HG02981 (cell line): ENCODE measurements around the gene PDK1.
A peak's percentile ranks its signal among the peaks of the same experiment; 100 is the strongest.
"Not testable (repeated sequence)": the region's sequence is repeated elsewhere in the genome, so short reads cannot be mapped to it uniquely, and the experiment has no call there.

Experiments used
- ATAC-seq: cut with Tn5 transposase; IDR thresholded peaks from one replicate; pipeline ENCODE4 v1.9.1; 2021; ENCODE audit warnings: mild to moderate bottlenecking, moderate library complexity; ENCODE audit not compliant: unreplicated experiment

The PDK1 gene

GRCh38 chr2:172551271-172551670, 4.6 kb upstream of the PDK1 start:
- no peak for ATAC-seq

- ATAC-seq = no peak
Measured at GRCh38 chr2:172552547-172553291, 3.2 kb upstream of the PDK1 start.

- no peak for ATAC-seq
Measured at GRCh38 chr2:172554352-172555271, 1.3 kb upstream of the PDK1 start.

- ATAC-seq = no peak
Measured at GRCh38 chr2:172555272-172555521, 693 bp upstream of the PDK1 start.

GRCh38 chr2:172556284-172557033, 569 bp downstream of the PDK1 start:
- peak; percentile 61 for ATAC-seq

- ATAC-seq = no peak
Measured at GRCh38 chr2:172558372-172558771, 2.5 kb downstream of the PDK1 start.

- ATAC-seq = no peak
Measured at GRCh38 chr2:172560721-172561120, 4.8 kb downstream of the PDK1 start.

- no peak for ATAC-seq
Measured at GRCh38 chr2:172561270-172561669, 5.4 kb downstream of the PDK1 start.

- no peak for ATAC-seq
Measured at GRCh38 chr2:172562298-172562697, 6.4 kb downstream of the PDK1 start.

- no peak for ATAC-seq
Measured at GRCh38 chr2:172564376-172564775, 8.5 kb downstream of the PDK1 start.

GRCh38 chr2:172571245-172571644, 15.4 kb downstream of the PDK1 start:
- ATAC-seq = no peak

GRCh38 chr2:172572981-172573380, 17.1 kb downstream of the PDK1 start:
- ATAC-seq = no peak

GRCh38 chr2:172574965-172575364, 19.1 kb downstream of the PDK1 start:
- ATAC-seq = no peak

- no peak for ATAC-seq
Measured at GRCh38 chr2:172578054-172578453, 22.2 kb downstream of the PDK1 start.

GRCh38 chr2:172578860-172579512, 23.1 kb downstream of the PDK1 start:
- ATAC-seq = no peak

GRCh38 chr2:172580544-172580943, 24.7 kb downstream of the PDK1 start:
- no peak for ATAC-seq

- no peak for ATAC-seq
Measured at GRCh38 chr2:172582656-172583055, 26.8 kb downstream of the PDK1 start.

- ATAC-seq = no peak
Measured at GRCh38 chr2:172586245-172586891, 30.5 kb downstream of the PDK1 start.

GRCh38 chr2:172587231-172587630, 31.3 kb downstream of the PDK1 start:
- ATAC-seq = not testable (repeated sequence)

- ATAC-seq = no peak
Measured at GRCh38 chr2:172588931-172589330, 33.0 kb downstream of the PDK1 start.

GRCh38 chr2:172591386-172591785, 35.5 kb downstream of the PDK1 start:
- not testable (repeated sequence) for ATAC-seq
